GM12865 (cell line): ENCODE results near the gene CDC42BPB.

Source experiments
- DNase-seq: peaks from one replicate; pipeline ENCODE4 v3.0.0; 2010; ENCODE audit warnings: low read depth
- H3K4me3 ChIP-seq: 2 replicates; pipeline ENCODE4 v1.5.1; 2011; ENCODE audit warnings: mild to moderate bottlenecking, low read depth, low read length, control low read depth
- CTCF ChIP-seq: IDR thresholded peaks from 2 replicates; pipeline ENCODE4 v1.5.1; 2011; ENCODE audit warnings: low read length, control low read depth, low read depth, inconsistent platforms; ENCODE audit not compliant: insufficient read depth; ENCODE audit errors: missing control alignments

The CDC42BPB gene

GRCh38 chr14:102982852-102983470 is 74.4 kb downstream of the CDC42BPB start:
- DNase-seq: no peak

GRCh38 chr14:102980409-102980810 is 76.9 kb downstream of the CDC42BPB start:
- DNase-seq: no peak

More at GRCh38 chr14:102982852-102983470, 74.4 kb downstream of the CDC42BPB start:
- no peak for TF ChIP-seq CTCF
- no peak overlapping the region for H3K4me3 ChIP-seq

GRCh38 chr14:102979406-102979805 is 77.9 kb downstream of the CDC42BPB start:
- no peak for TF ChIP-seq CTCF
- no peak for DNase-seq
- no peak overlapping the region for H3K4me3 ChIP-seq

More at GRCh38 chr14:102980409-102980810, 76.9 kb downstream of the CDC42BPB start:
- no peak for TF ChIP-seq CTCF
- H3K4me3 ChIP-seq: no peak overlapping the region

- no peak overlapping the region for H3K4me3 ChIP-seq
- DNase-seq: no peak
- TF ChIP-seq CTCF: no peak
Measured at GRCh38 chr14:102977475-102977874, 79.9 kb downstream of the CDC42BPB start.

- no peak overlapping the region for H3K4me3 ChIP-seq
- TF ChIP-seq CTCF: no peak
- DNase-seq: no peak
Measured at GRCh38 chr14:102975662-102976061, 81.7 kb downstream of the CDC42BPB start.

- no peak overlapping the region for H3K4me3 ChIP-seq
- DNase-seq: no peak
- TF ChIP-seq CTCF: no peak
Measured at GRCh38 chr14:102973706-102974285, 83.6 kb downstream of the CDC42BPB start.
